OCI-LY3 (cell line): Measurements from ENCODE around the gene STIMATE.

Source experiments
- EZH2phosphoT487 ChIP-seq: fragments of 200-600 bp; shearing (Covaris generic); IDR thresholded peaks from 2 replicates; pipeline ENCODE4 v1.6.1; 2018; ENCODE audit warnings: antibody characterized with exemption, mixed run types, low read depth
- TF ChIP-seq, protein P1 (sequence below): fragments of 200-600, 300-600 bp; sonication (generic); IDR thresholded peaks from 2 replicates; pipeline ENCODE4 v1.5.1; 2014; ENCODE audit warnings: antibody characterized with exemption, low read length, low read depth

DNA sequence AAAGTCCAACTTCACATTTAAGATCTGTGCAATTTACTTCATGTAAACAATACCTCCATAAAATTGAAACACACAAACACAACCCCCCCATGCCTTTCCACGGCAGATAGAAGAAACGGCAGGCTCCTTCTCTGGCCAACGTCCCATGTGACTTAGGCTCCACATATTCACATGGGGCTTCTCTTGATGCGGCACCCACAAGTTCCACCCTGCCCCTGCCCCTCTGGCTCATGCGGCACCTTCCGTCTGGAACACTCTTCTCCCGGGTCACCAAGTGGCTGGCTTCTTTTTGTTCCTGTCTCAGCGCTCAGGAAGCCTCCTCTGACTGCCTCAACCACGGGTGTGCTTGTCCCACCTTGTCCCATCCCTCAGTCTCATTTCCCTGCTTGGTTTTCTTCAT, 25.6 kb downstream of the STIMATE start:
- TF ChIP-seq, protein P1, sequence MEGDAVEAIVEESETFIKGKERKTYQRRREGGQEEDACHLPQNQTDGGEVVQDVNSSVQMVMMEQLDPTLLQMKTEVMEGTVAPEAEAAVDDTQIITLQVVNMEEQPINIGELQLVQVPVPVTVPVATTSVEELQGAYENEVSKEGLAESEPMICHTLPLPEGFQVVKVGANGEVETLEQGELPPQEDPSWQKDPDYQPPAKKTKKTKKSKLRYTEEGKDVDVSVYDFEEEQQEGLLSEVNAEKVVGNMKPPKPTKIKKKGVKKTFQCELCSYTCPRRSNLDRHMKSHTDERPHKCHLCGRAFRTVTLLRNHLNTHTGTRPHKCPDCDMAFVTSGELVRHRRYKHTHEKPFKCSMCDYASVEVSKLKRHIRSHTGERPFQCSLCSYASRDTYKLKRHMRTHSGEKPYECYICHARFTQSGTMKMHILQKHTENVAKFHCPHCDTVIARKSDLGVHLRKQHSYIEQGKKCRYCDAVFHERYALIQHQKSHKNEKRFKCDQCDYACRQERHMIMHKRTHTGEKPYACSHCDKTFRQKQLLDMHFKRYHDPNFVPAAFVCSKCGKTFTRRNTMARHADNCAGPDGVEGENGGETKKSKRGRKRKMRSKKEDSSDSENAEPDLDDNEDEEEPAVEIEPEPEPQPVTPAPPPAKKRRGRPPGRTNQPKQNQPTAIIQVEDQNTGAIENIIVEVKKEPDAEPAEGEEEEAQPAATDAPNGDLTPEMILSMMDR: no peak
- TF ChIP-seq EZH2phosphoT487: no peak
